ENCODE measurements around the gene TTC14. TPM values are rescaled to one million over a fixed set of nuclear protein-coding genes. Genes with fewer than 3 reads are reported as not detected.

The TTC14 gene
- total and polyA plus RNA-seq, 9 of the 15 experiments (the other 6 are each of a cell fraction or from before 2014, with no cell fraction given), result 10.0 to 61.9 (median 27.0) TPM

DNA sequence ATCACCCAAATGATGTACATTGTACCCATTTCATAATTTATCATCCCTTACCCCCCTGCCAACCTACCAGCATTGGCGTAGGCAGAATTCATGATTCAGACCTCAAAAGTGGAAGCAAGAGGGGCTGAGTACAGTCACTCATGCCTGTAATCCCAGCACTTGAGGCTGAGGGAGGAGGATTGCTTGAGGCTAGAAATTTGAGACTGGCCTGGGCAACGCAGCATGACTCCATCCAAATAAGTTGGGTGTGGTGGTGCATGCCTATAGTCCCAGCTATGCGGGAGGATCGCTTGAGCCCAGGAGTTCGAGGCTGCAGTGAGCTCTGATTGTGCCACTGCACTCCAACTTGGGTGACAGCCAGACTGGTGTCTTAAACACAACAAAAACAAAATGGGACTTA lies 10.4 kb downstream of the TTC14 start:
- FAIRE-seq (no peak), ATAC-seq (peak; percentile 49; the same call in 2 of the 3 replicates), DNase-seq (ENCODE audit: extremely low read depth in 1 of 4, low spot score in 3 of 4) (no peak)
- Histone ChIP-seq H3K79me2 (ENCODE audit: control insufficient read depth, insufficient read depth, low read length) (no peaks in the 10 kb centered on the region), H3K36me3 (ENCODE audit: control insufficient read depth, insufficient read depth, low read length) (peaks cover 61% of the 10 kb centered on the region), H3K27ac (ENCODE audit: extremely low read depth, low read depth, low read length) (no peak overlapping the region), H3K9me1 (ENCODE audit: control insufficient read depth, insufficient read depth, low read length) (no peaks in the 10 kb centered on the region), H2AFZ (ENCODE audit: low read depth, low read length) (no peak overlapping the region), H3K9me3 (replicated peaks; ENCODE audit: control insufficient read depth, insufficient read depth, low read depth, low read length) (no peaks in the 10 kb centered on the region), H4K20me1 (replicated peaks; ENCODE audit: control insufficient read depth, insufficient read depth, low read length) (no peaks in the 10 kb centered on the region), H3K4me1 (replicated peaks in 1 of 2; ENCODE audit: control insufficient read depth in 2 of 2, insufficient read depth in 2 of 2, low read length in 2 of 2) (no peaks in the 10 kb centered on the region), H3K4me3 (no peak overlapping the region), H3K27me3 (ENCODE audit: control insufficient read depth in 2 of 2, insufficient read depth in 2 of 2, low read length in 2 of 2) (no peaks in the 10 kb centered on the region), H3K4me2 (ENCODE audit: insufficient read depth, low read length) (no peak overlapping the region), H3K9ac (ENCODE audit: insufficient read depth in 1 of 2, low read depth in 2 of 2, low read length in 2 of 2) (no peak overlapping the region)
- no TSS peak for BruUV-seq (replicated peaks)
- WGBS (ENCODE audit: insufficient coverage, low coverage, missing lambda C conversion rate), result 96% methylated on average over 5 of the region's 5 CpGs
- in situ Hi-C loops (cut with MboI), result loop anchor here (25.0 kb wide), 2 partner anchors 375 to 1175 kb away; partner anchors contain the start of gene DNAJC19
- POLR2A ChIA-PET, result no interaction called here
- intact Hi-C loops (cut with micrococcal nuclease), result no loop called here
- TF ChIP-seq, protein P1, sequence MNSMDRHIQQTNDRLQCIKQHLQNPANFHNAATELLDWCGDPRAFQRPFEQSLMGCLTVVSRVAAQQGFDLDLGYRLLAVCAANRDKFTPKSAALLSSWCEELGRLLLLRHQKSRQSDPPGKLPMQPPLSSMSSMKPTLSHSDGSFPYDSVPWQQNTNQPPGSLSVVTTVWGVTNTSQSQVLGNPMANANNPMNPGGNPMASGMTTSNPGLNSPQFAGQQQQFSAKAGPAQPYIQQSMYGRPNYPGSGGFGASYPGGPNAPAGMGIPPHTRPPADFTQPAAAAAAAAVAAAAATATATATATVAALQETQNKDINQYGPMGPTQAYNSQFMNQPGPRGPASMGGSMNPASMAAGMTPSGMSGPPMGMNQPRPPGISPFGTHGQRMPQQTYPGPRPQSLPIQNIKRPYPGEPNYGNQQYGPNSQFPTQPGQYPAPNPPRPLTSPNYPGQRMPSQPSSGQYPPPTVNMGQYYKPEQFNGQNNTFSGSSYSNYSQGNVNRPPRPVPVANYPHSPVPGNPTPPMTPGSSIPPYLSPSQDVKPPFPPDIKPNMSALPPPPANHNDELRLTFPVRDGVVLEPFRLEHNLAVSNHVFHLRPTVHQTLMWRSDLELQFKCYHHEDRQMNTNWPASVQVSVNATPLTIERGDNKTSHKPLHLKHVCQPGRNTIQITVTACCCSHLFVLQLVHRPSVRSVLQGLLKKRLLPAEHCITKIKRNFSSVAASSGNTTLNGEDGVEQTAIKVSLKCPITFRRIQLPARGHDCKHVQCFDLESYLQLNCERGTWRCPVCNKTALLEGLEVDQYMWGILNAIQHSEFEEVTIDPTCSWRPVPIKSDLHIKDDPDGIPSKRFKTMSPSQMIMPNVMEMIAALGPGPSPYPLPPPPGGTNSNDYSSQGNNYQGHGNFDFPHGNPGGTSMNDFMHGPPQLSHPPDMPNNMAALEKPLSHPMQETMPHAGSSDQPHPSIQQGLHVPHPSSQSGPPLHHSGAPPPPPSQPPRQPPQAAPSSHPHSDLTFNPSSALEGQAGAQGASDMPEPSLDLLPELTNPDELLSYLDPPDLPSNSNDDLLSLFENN (IDR thresholded peaks at IDR 0.05; ENCODE audit: low read depth in 2 of 2, low read length in 2 of 2), result no peak
- no peak for TF ChIP-seq HNRNPL (IDR thresholded peaks at IDR 0.05; ENCODE audit: low read depth, low read length)
- no peak for TF ChIP-seq ATF6 (CRISPR knock-in tag; IDR thresholded peaks at IDR 0.05)
- no peak for TF ChIP-seq BHLHE40 (IDR thresholded peaks at IDR 0.05; ENCODE audit: low read length)
- CTCF ChIA-PET (ENCODE audit: low intra/inter-chr PET ratio), result no interaction called here

Measured in K562 (cell line).